Panc1 (cell line): ENCODE measurements around the gene MYBPHL.

ENCODE experiments used
- POLR2AphosphoS5 ChIP-seq: IDR thresholded peaks from 2 replicates; pipeline ENCODE4 v1.6.1; 2012; ENCODE audit warnings: mild to moderate bottlenecking, low read depth, low read length, moderate library complexity
- REST ChIP-seq, 2 experiments: IDR thresholded peaks; 2 replicates each; pipeline ENCODE4 v1.6.1; 2011 to 2012; ENCODE audit warnings: low read depth in 2 of 2, control low read depth in 1 of 2, low read length in 1 of 2, mild to moderate bottlenecking in 1 of 2, moderate library complexity in 1 of 2; ENCODE audit not compliant: insufficient read depth in 1 of 2
- SIN3A ChIP-seq: IDR thresholded peaks from 2 replicates; pipeline ENCODE4 v1.6.1; 2012; ENCODE audit warnings: low read depth, mild to moderate bottlenecking, low read length, moderate library complexity, borderline replicate concordance; ENCODE audit not compliant: insufficient read depth
- TF ChIP-seq, protein P1 (sequence below): fragments of 450-650 bp; IDR thresholded peaks from 2 replicates; pipeline ENCODE4 v1.5.1; 2017; ENCODE audit warnings: mild to moderate bottlenecking

DNA sequence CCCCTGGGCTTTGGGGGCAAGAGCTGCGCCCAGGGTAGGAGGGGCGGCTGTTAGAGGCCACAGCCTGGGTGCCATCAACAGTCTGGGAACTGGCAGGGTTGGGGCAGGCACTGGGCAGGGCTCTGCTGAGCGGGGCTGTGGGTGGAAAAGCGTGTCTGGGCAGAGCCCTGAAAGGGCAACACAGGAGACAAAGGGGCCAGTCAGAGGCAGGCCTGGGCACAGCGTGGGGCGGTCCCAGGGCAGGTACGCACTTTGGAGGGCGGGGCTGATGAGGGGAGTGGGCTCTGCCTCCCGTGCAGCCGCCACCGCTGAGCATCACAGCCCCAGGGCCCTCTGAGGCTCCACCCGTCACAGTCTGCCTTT, 43.6 kb downstream of the MYBPHL start:
- TF ChIP-seq POLR2AphosphoS5 (no peak), REST (IDR thresholded peaks at IDR 0.05; ENCODE audit: insufficient read depth in 1 of 2, low read depth in 2 of 2, low read length in 1 of 2) (no peak), SIN3A (no peak)
- TF ChIP-seq, protein P1, sequence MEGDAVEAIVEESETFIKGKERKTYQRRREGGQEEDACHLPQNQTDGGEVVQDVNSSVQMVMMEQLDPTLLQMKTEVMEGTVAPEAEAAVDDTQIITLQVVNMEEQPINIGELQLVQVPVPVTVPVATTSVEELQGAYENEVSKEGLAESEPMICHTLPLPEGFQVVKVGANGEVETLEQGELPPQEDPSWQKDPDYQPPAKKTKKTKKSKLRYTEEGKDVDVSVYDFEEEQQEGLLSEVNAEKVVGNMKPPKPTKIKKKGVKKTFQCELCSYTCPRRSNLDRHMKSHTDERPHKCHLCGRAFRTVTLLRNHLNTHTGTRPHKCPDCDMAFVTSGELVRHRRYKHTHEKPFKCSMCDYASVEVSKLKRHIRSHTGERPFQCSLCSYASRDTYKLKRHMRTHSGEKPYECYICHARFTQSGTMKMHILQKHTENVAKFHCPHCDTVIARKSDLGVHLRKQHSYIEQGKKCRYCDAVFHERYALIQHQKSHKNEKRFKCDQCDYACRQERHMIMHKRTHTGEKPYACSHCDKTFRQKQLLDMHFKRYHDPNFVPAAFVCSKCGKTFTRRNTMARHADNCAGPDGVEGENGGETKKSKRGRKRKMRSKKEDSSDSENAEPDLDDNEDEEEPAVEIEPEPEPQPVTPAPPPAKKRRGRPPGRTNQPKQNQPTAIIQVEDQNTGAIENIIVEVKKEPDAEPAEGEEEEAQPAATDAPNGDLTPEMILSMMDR = no peak
